Panc1 (cell line): ENCODE measurements around the gene CSRP3. TPM values are rescaled to one million over a fixed set of nuclear protein-coding genes. Genes with fewer than 3 reads are reported as not detected.

Source experiments
- ATAC-seq: fragments of 200-7000 bp; cut with Tn5 transposase; 2 replicates; pipeline ENCODE4 v1.9.1; 2020; ENCODE audit warnings: mild to moderate bottlenecking, moderate library complexity
- BruUV-seq: library from RNA; stranded (reverse); fragments of 400-500 nt; replicated peaks from 2 replicates; lab custom pipeline; 2021; lab: Mats Ljungman, UMichigan
- CTCF ChIA-PET: fragments of 300-600 bp; sonication (Branson Sonifier 250); formaldehyde crosslinking; loops from one replicate; lab custom pipeline; 2022; ENCODE audit warnings: antibody characterized with exemption; lab: Charles Lee
- POLR2A ChIA-PET: fragments of 300-600 bp; sonication (Branson Sonifier 250); formaldehyde crosslinking; loops from one replicate; lab custom pipeline; 2022; ENCODE audit warnings: antibody characterized with exemption; lab: Charles Lee
- DNase-seq: peaks from one replicate; pipeline ENCODE4 v3.0.0-alpha.2; 2010; ENCODE audit warnings: low read depth, low spot score
- H3K27ac ChIP-seq: 2 replicates; pipeline ENCODE4 v1.5.1; 2011; ENCODE audit warnings: mild to moderate bottlenecking, low read length, inconsistent platforms
- H3K27me3 ChIP-seq: fragments of 200-500 bp; sonication (Bioruptor generic); 2 replicates; pipeline ENCODE4 v1.6.0; 2014; ENCODE audit warnings: low read length, inconsistent platforms; ENCODE audit not compliant: control insufficient read depth, insufficient read depth
- H3K36me3 ChIP-seq: fragments of 200-500 bp; sonication (Bioruptor generic); 2 replicates; pipeline ENCODE4 v1.5.1; 2014; ENCODE audit warnings: inconsistent platforms, mild to moderate bottlenecking, low read length, moderate library complexity; ENCODE audit not compliant: control insufficient read depth, insufficient read depth
- H3K4me1 ChIP-seq: 2 replicates; pipeline ENCODE4 v1.5.1; 2011; ENCODE audit warnings: inconsistent platforms, mild to moderate bottlenecking, low read length, moderate library complexity; ENCODE audit not compliant: control insufficient read depth, insufficient read depth
- H3K4me3 ChIP-seq, 2 experiments: 2 replicates each; pipeline ENCODE4 v1.5.1; 2011 to 2012; ENCODE audit warnings: low read depth in 2 of 2, low read length in 2 of 2, mild to moderate bottlenecking in 2 of 2, inconsistent platforms in 1 of 2, moderate library complexity in 1 of 2
- H3K9me3 ChIP-seq: fragments of 200-500 bp; sonication (Bioruptor generic); 2 replicates; pipeline ENCODE4 v1.5.1; 2014; ENCODE audit warnings: low read depth, mild to moderate bottlenecking, inconsistent platforms, low read length, moderate library complexity; ENCODE audit not compliant: control insufficient read depth, insufficient read depth
- CTCF ChIP-seq: fragments of 450-650 bp; IDR thresholded peaks from 2 replicates; pipeline ENCODE4 v1.5.1; 2017; ENCODE audit warnings: mild to moderate bottlenecking
- POLR2AphosphoS5 ChIP-seq: IDR thresholded peaks from 2 replicates; pipeline ENCODE4 v1.6.1; 2012; ENCODE audit warnings: mild to moderate bottlenecking, low read depth, low read length, moderate library complexity
- REST ChIP-seq, 2 experiments: IDR thresholded peaks; 2 replicates each; pipeline ENCODE4 v1.6.1; 2011 to 2012; ENCODE audit warnings: low read depth in 2 of 2, control low read depth in 1 of 2, low read length in 1 of 2, mild to moderate bottlenecking in 1 of 2, moderate library complexity in 1 of 2; ENCODE audit not compliant: insufficient read depth in 1 of 2
- SIN3A ChIP-seq: IDR thresholded peaks from 2 replicates; pipeline ENCODE4 v1.6.1; 2012; ENCODE audit warnings: low read depth, mild to moderate bottlenecking, low read length, moderate library complexity, borderline replicate concordance; ENCODE audit not compliant: insufficient read depth
- TCF7L2 ChIP-seq: IDR thresholded peaks from 2 replicates; pipeline ENCODE4 v1.6.1; 2011; ENCODE audit warnings: mild to moderate bottlenecking, low read depth, low read length, inconsistent platforms
- in situ Hi-C: cut with HindIII; loops from 2 replicates; pipeline ENCODE4 v1.10.0; 2016; ENCODE audit warnings: low sequenced_read_pairs, low pct_unique_long_range_greater_than_20kb
- intact Hi-C: fragments of 100-400 bp; cut with micrococcal nuclease; formaldehyde crosslinking; loops from one replicate; pipeline ENCODE4 v1.10.0; 2022; ENCODE audit not compliant: unreplicated experiment
- total RNA-seq: library from RNA; stranded (reverse); gene quantifications from one replicate; pipeline ENCODE4 v1.2.1, GENCODE V29; 2021; ENCODE audit not compliant: unreplicated experiment

The CSRP3 gene
- total RNA-seq, 1 experiment from 2014 or later, result not detected

- H3K4me3 ChIP-seq, result peak overlapping the region; percentile 70 to 97
- DNase-seq, result no peak
- peak overlapping the region; percentile 78 for H3K27ac ChIP-seq
- POLR2A ChIA-PET, result no interaction called here
- H3K9me3 ChIP-seq, result no peaks in the 10 kb centered on the region
- H3K4me1 ChIP-seq, result peaks cover 17% of the 10 kb centered on the region
- ATAC-seq, result no peak
- CTCF ChIA-PET, result interaction anchor here (0.6 kb wide), 1 partner anchor 15 kb away, joined by 6 read pairs; no protein-coding TSS in a partner anchor
- no peak for TF ChIP-seq REST (IDR thresholded peaks at IDR 0.05; ENCODE audit: insufficient read depth in 1 of 2, low read depth in 2 of 2, low read length in 1 of 2)
- TF ChIP-seq SIN3A, result no peak
- no peak for TF ChIP-seq POLR2AphosphoS5
- TF ChIP-seq CTCF, result no peak
- no peak for TF ChIP-seq TCF7L2
- intact Hi-C loops (no loop called here), in situ Hi-C loops (no loop called here)
- BruUV-seq, result no TSS peak
- peaks cover under 1% of the 10 kb centered on the region; the same call in 1 of the 2 replicates for H3K36me3 ChIP-seq
- no peaks in the 10 kb centered on the region for H3K27me3 ChIP-seq
Measured at GRCh38 chr11:19242179-19242932, 40.6 kb upstream of the CSRP3 start.

GRCh38 chr11:19241260-19242178 lies 39.7 kb upstream of the CSRP3 start:
- Histone ChIP-seq H3K27ac (peak overlapping the region; percentile 78), H3K27me3 (no peaks in the 10 kb centered on the region), H3K4me3 (peak overlapping the region; percentile 70 to 97), H3K36me3 (peaks cover 8% of the 10 kb centered on the region), H3K4me1 (peaks cover 17% of the 10 kb centered on the region), H3K9me3 (no peaks in the 10 kb centered on the region)
- BruUV-seq, result no TSS peak
- DNase-seq (no peak), ATAC-seq (peak; percentile 75)
- in situ Hi-C loops, result no loop called here
- CTCF ChIA-PET, result no interaction called here
- TF ChIP-seq SIN3A, result no peak
- intact Hi-C loops, result no loop called here
- POLR2A ChIA-PET, result interaction anchor here (0.7 kb wide), 1 partner anchor 476 kb away, joined by 3 read pairs; no protein-coding TSS in a partner anchor
